Gastrocnemius medialis (tissue), 4 donors: ENCODE measurements around the gene CHKA.

Source experiments
- CTCF ChIP-seq, 5 experiments: fragments of 450-650 bp in 3 of 5; fragments of 200-600 bp in 2 of 5; sonication (generic) in 2 of 5; IDR thresholded peaks in 4 of 5; conservative IDR thresholded peaks in 1 of 5; 1 replicate in 4 of 5; 2 replicates in 1 of 5; pipeline ENCODE4 v1.5.1; 2016 to 2019; ENCODE audit warnings: antibody characterized with exemption in 5 of 5, mild to moderate bottlenecking in 3 of 5, moderate library complexity in 3 of 5
- POLR2A ChIP-seq, 2 donors: fragments of 450-650 bp; IDR thresholded peaks; one replicate each; pipeline ENCODE4 v1.6.1; 2017; ENCODE audit warnings: antibody characterized with exemption in 2 of 2, mild to moderate bottlenecking in 2 of 2, moderate library complexity in 2 of 2

GRCh38 chr11:68042219-68043028 is 78.8 kb downstream of the CHKA start:
- no peak for TF ChIP-seq CTCF (IDR thresholded peaks at IDR 0.05 in 4 of 5, conservative IDR thresholded peaks at IDR 0.05 in 1 of 5)
- no peak for TF ChIP-seq POLR2A (IDR thresholded peaks at IDR 0.05)
